Loucy (cell line): ENCODE measurements around the gene RUVBL2.

Experiments used
- CTCF ChIP-seq: fragments of 200-600 bp; sonication (generic); conservative IDR thresholded peaks from 2 replicates; pipeline ENCODE4 v1.5.1; 2014; ENCODE audit warnings: mild to moderate bottlenecking, antibody characterized with exemption, low read length
- EZH2phosphoT487 ChIP-seq: fragments of 200-600 bp; IDR thresholded peaks from 2 replicates; pipeline ENCODE4 v1.6.1; 2018; ENCODE audit warnings: antibody characterized with exemption, mild to moderate bottlenecking, moderate library complexity, borderline replicate concordance

GRCh38 chr19:48968813-48969218 lies 24.9 kb upstream of the RUVBL2 start:
- TF ChIP-seq CTCF (no peak), EZH2phosphoT487 (no peak)
